Urothelium cell line (cell line): Measurements from ENCODE around the gene CAMK2D.

Source experiments
- DNase-seq: peaks from one replicate; pipeline ENCODE4 v3.0.0; 2011; ENCODE audit warnings: low spot score, mixed read lengths
- FAIRE-seq: peaks from 2 replicates; lab custom pipeline; 2011; peaks lifted over from hg19 to GRCh38; lab: Jason Lieb, UNC

The CAMK2D gene

GRCh38 chr4:113616443-113616842 lies 145.1 kb downstream of the CAMK2D start:
- FAIRE-seq (no peak), DNase-seq (no peak)

- FAIRE-seq, result no peak
- DNase-seq, result no peak
Measured at GRCh38 chr4:113614414-113614813, 147.1 kb downstream of the CAMK2D start.

GRCh38 chr4:113613503-113613902 lies 148.0 kb downstream of the CAMK2D start:
- no peak for DNase-seq
- FAIRE-seq, result no peak

- no peak for DNase-seq
- no peak for FAIRE-seq
Measured at GRCh38 chr4:113610537-113610936, 151.0 kb downstream of the CAMK2D start.

- FAIRE-seq (no peak), DNase-seq (no peak)
Measured at GRCh38 chr4:113607998-113608397, 153.5 kb downstream of the CAMK2D start.

- no peak for DNase-seq
- FAIRE-seq, result no peak
Measured at GRCh38 chr4:113607147-113607720, 154.3 kb downstream of the CAMK2D start.

GRCh38 chr4:113604955-113605354 lies 156.6 kb downstream of the CAMK2D start:
- FAIRE-seq, result no peak
- no peak for DNase-seq

- no peak for FAIRE-seq
Measured at GRCh38 chr4:113603911-113604310, 157.6 kb downstream of the CAMK2D start.

GRCh38 chr4:113602646-113603228 lies 158.8 kb downstream of the CAMK2D start:
- FAIRE-seq (no peak), DNase-seq (no peak)

More at GRCh38 chr4:113603911-113604310, 157.6 kb downstream of the CAMK2D start:
- no peak for DNase-seq

GRCh38 chr4:113601636-113602035 lies 159.9 kb downstream of the CAMK2D start:
- FAIRE-seq, result no peak
- DNase-seq, result no peak

GRCh38 chr4:113596396-113596795 lies 165.1 kb downstream of the CAMK2D start:
- no peak for DNase-seq
- no peak for FAIRE-seq

- DNase-seq (no peak), FAIRE-seq (no peak)
Measured at GRCh38 chr4:113594231-113594556, 167.3 kb downstream of the CAMK2D start.

GRCh38 chr4:113593400-113594230 lies 167.9 kb downstream of the CAMK2D start:
- DNase-seq (no peak), FAIRE-seq (no peak)

- FAIRE-seq (no peak), DNase-seq (no peak)
Measured at GRCh38 chr4:113591982-113592381, 169.6 kb downstream of the CAMK2D start.

- FAIRE-seq, result no peak
- DNase-seq, result no peak
Measured at GRCh38 chr4:113588895-113589668, 172.5 kb downstream of the CAMK2D start.

- FAIRE-seq, result no peak
Measured at GRCh38 chr4:113587640-113588275, 173.8 kb downstream of the CAMK2D start.

GRCh38 chr4:113587156-113587555 lies 174.4 kb downstream of the CAMK2D start:
- DNase-seq (no peak), FAIRE-seq (no peak)

More at GRCh38 chr4:113587640-113588275, 173.8 kb downstream of the CAMK2D start:
- no peak for DNase-seq

- DNase-seq, result no peak
- no peak for FAIRE-seq
Measured at GRCh38 chr4:113586072-113586471, 175.5 kb downstream of the CAMK2D start.

- FAIRE-seq (no peak), DNase-seq (no peak)
Measured at GRCh38 chr4:113584407-113585150, 177.0 kb downstream of the CAMK2D start.

GRCh38 chr4:113582737-113583136 lies 178.8 kb downstream of the CAMK2D start:
- no peak for FAIRE-seq
- no peak for DNase-seq
